Measurements from ENCODE around the gene FASN.
A peak's percentile ranks its signal among the peaks of the same experiment; 100 is the strongest.
"Not testable (repeated sequence)": the region's sequence is repeated elsewhere in the genome, so short reads cannot be mapped to it uniquely, and the experiment has no call there.

FASN gene

DNA sequence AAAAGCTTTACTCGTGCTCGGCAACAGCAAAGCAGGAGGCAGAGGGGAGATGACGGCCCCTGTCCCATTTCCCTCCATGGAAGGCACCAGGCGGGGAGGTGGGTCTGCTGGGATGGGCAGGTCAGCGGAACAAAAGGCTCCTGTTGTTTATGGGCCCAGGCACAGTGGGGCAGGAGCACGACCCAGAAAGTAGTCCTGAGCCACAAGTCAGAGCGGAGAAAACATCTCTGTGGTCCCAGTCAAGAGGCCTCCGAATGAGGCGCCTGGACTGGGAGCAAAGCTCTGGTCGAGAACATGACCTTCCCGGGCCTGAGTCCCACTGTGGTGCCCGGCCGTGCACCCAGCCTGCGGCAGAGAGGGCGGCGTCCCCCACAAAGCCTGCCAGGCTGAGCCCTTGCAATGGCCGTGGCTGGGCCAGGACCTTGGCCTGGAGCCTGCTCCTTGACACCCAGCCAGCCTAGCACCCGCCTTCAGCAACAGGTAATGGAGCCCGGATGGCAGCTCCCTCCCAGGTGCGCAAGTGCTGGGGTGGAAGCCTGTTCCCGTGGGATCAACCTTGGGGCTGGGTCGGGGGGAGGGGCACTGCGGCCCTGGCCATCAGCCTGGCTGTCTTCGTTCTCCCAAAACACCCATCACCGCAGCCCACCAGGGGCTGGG, 50.0 kb downstream of the FASN start:
- Histone ChIP-seq H3K4me2 (ENCODE audit: low read length) (no peak overlapping the region), H3K4me3 (ENCODE audit: low read length) (no peak overlapping the region), H3K36me3 (ENCODE audit: insufficient read depth, low read length) (peaks cover 36% of the 10 kb centered on the region), H3K9me3 (replicated peaks; ENCODE audit: low read length) (no peaks in the 10 kb centered on the region), H3K4me1 (ENCODE audit: control insufficient read depth, insufficient read depth, low read length) (peaks cover 12% of the 10 kb centered on the region), H3K27me3 (ENCODE audit: control insufficient read depth, insufficient read depth, low read length) (no peaks in the 10 kb centered on the region), H3K9ac (ENCODE audit: low read depth, low read length) (no peak overlapping the region)

DNA sequence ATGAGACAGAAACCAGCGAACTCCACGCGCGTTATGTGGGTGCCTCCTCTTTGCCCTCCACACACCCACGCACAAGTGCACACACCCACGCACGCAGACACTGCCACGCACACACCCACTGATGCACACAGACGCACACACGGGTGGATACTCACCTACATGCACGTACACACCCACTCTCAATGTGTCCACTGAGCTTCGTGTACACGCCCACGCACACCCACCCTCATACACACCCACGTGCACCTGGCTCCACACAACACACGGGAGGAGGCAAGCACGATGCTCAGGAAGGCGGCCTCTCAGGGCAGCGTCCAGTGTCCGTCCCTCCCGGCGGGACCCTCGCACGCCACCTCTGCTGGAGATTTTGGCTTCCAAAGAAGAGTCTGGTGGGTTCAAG, 50.7 kb downstream of the FASN start:
- no peaks in the 10 kb centered on the region for H3K27me3 ChIP-seq (ENCODE audit: control insufficient read depth, insufficient read depth, low read length)
- H3K4me1 ChIP-seq (ENCODE audit: control insufficient read depth, insufficient read depth, low read length), result peaks cover 6% of the 10 kb centered on the region
- no peak overlapping the region for H3K4me3 ChIP-seq (ENCODE audit: low read length)
- no peaks in the 10 kb centered on the region for H3K9me3 ChIP-seq (replicated peaks; ENCODE audit: low read length)
- H3K36me3 ChIP-seq (ENCODE audit: insufficient read depth, low read length), result peaks cover 36% of the 10 kb centered on the region
- H3K9ac ChIP-seq (ENCODE audit: low read depth, low read length), result no peak overlapping the region
- H3K4me2 ChIP-seq (ENCODE audit: low read length), result no peak overlapping the region

DNA sequence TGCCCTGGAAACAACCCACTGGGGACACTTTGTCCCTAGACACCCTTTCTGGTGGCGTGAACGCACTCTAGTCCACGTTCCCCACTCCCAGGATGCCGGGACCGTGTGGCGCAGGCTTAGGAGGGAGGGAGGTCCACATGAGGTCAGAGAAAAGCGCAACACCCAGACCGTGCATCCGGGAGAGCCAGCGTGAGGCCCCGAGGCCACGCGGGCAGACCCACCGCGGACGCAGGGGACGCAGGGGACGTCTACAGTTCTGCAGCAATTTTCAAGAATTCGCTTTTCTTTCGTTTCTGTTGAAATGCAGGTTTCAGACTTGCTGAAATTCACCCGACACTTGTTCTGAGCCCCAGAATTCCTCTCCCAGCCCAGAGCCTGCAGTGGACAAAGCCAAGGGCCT, 51.1 kb downstream of the FASN start:
- no peak overlapping the region for H3K9ac ChIP-seq (ENCODE audit: low read depth, low read length)
- H3K4me2 ChIP-seq (ENCODE audit: low read length), result no peak overlapping the region
- H3K9me3 ChIP-seq (replicated peaks; ENCODE audit: low read length), result no peaks in the 10 kb centered on the region
- H3K36me3 ChIP-seq (ENCODE audit: insufficient read depth, low read length), result peaks cover 36% of the 10 kb centered on the region
- peaks cover 6% of the 10 kb centered on the region for H3K4me1 ChIP-seq (ENCODE audit: control insufficient read depth, insufficient read depth, low read length)
- H3K4me3 ChIP-seq (ENCODE audit: low read length), result no peak overlapping the region
- no peaks in the 10 kb centered on the region for H3K27me3 ChIP-seq (ENCODE audit: control insufficient read depth, insufficient read depth, low read length)

DNA sequence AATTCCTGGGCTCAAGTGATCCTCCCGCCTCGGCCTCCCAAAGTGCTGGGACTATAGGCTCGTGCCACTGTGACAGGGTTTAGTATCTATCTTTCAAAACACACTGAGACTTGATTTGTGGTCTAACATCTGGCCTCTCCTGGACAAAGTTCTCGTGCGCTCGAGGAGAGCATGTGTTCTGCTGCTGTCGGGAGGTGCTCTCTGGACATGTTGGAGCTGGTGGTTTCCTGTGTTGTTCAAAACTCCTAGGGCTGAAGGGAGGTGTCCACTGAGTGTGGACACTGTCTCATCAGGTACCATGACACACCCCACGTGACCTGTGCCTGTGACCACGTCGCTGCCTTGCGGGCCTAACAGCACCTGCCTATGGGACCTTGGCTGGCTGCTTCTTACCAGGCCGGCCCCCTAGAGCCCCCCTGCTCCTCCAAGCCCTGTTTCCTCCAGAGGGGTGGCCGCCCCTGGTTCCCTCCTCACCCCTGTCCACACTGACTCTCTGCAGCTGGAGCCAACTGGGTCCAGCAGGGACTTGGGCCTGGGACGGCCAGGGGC, 52.0 kb downstream of the FASN start:
- no peak overlapping the region for H3K9ac ChIP-seq (ENCODE audit: low read depth, low read length)
- peaks cover 6% of the 10 kb centered on the region for H3K4me1 ChIP-seq (ENCODE audit: control insufficient read depth, insufficient read depth, low read length)
- H3K4me3 ChIP-seq (ENCODE audit: low read length), result no peak overlapping the region
- H3K9me3 ChIP-seq (replicated peaks; ENCODE audit: low read length), result no peaks in the 10 kb centered on the region
- peaks cover 36% of the 10 kb centered on the region for H3K36me3 ChIP-seq (ENCODE audit: insufficient read depth, low read length)
- no peaks in the 10 kb centered on the region for H3K27me3 ChIP-seq (ENCODE audit: control insufficient read depth, insufficient read depth, low read length)
- H3K4me2 ChIP-seq (ENCODE audit: low read length), result no peak overlapping the region

- H3K9me3 ChIP-seq (replicated peaks; ENCODE audit: low read length), result no peaks in the 10 kb centered on the region
- H3K4me3 ChIP-seq (ENCODE audit: low read length), result no peak overlapping the region
- H3K36me3 ChIP-seq (ENCODE audit: insufficient read depth, low read length), result peaks cover 18% of the 10 kb centered on the region
- no peak overlapping the region for H3K9ac ChIP-seq (ENCODE audit: low read depth, low read length)
- H3K4me1 ChIP-seq (ENCODE audit: control insufficient read depth, insufficient read depth, low read length), result no peaks in the 10 kb centered on the region
- H3K4me2 ChIP-seq (ENCODE audit: low read length), result no peak overlapping the region
- H3K27me3 ChIP-seq (ENCODE audit: control insufficient read depth, insufficient read depth, low read length), result no peaks in the 10 kb centered on the region
These were observed 54.5 kb downstream of the FASN start for GRCh38 chr17:82043507-82043906.

DNA sequence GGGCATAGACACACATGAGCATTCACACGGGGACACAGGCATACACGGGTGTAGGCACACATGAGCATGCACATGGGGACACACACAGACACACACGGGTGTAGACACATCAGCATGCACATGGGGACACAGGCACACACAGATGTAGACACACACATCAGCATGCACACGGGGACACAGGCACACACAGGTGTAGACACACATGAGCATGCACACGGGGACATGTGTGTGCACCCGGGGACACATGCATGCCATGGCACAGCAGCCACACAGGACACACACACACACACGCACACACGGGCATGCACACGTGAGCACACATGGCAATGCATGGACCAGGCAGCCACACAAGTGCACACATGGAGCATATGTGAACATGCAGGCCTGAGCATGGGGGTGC, 55.4 kb downstream of the FASN start:
- peaks cover 9% of the 10 kb centered on the region for H3K36me3 ChIP-seq (ENCODE audit: insufficient read depth, low read length)
- H3K4me1 ChIP-seq (ENCODE audit: control insufficient read depth, insufficient read depth, low read length), result peaks cover 5% of the 10 kb centered on the region
- H3K9ac ChIP-seq (ENCODE audit: low read depth, low read length), result no peak overlapping the region
- H3K27me3 ChIP-seq (ENCODE audit: control insufficient read depth, insufficient read depth, low read length), result no peaks in the 10 kb centered on the region
- H3K4me3 ChIP-seq (ENCODE audit: low read length), result no peak overlapping the region
- H3K4me2 ChIP-seq (ENCODE audit: low read length), result no peak overlapping the region
- H3K9me3 ChIP-seq (replicated peaks; ENCODE audit: low read length), result no peaks in the 10 kb centered on the region

GRCh38 chr17:82041144-82041814, 56.8 kb downstream of the FASN start:
- Histone ChIP-seq H3K9ac (ENCODE audit: low read depth, low read length) (no peak overlapping the region), H3K36me3 (ENCODE audit: insufficient read depth, low read length) (no peaks in the 10 kb centered on the region), H3K27me3 (ENCODE audit: control insufficient read depth, insufficient read depth, low read length) (no peaks in the 10 kb centered on the region), H3K4me3 (ENCODE audit: low read length) (no peak overlapping the region), H3K9me3 (replicated peaks; ENCODE audit: low read length) (no peaks in the 10 kb centered on the region), H3K4me2 (ENCODE audit: low read length) (no peak overlapping the region), H3K4me1 (ENCODE audit: control insufficient read depth, insufficient read depth, low read length) (peaks cover 12% of the 10 kb centered on the region)

- peaks cover 15% of the 10 kb centered on the region for H3K4me1 ChIP-seq (ENCODE audit: control insufficient read depth, insufficient read depth, low read length)
These were observed 58.2 kb downstream of the FASN start for GRCh38 chr17:82039695-82040299.

DNA sequence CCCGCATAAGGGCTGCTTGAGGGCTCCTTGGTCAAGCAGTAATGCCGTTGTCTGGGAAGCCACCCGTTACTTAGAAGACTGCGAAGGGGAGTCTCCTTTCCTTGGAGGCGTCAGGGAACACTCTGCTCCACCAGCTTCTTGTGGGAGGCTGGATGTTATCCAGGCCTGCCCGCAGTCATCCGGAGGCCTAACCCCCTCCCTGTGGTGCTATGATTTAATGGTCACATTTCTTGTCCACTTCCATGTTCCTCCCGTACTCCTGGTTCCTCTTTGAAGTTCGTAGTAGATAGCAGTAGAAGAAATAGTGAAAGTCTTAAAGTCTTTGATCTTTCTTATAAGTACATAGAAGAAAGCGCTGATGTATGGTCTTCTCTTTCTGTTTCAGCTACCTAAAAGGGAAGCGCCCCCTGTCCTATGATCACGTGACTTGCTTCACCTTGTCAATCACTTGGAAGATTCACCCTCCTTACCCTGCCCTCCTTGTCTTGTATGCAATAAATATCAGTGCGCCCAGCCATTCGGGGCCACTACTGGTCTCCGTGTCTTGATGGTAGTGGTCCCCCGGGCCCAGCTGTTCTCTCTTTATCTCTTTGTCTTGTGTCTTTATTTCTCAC, 59.1 kb downstream of the FASN start:
- not testable (repeated sequence) for H3K36me3 ChIP-seq (ENCODE audit: insufficient read depth, low read length); H3K27me3 ChIP-seq (ENCODE audit: control insufficient read depth, insufficient read depth, low read length); H3K4me2 ChIP-seq (ENCODE audit: low read length); H3K9ac ChIP-seq (ENCODE audit: low read depth, low read length); H3K9me3 ChIP-seq (replicated peaks; ENCODE audit: low read length); H3K4me3 ChIP-seq (ENCODE audit: low read length)
- peaks cover 15% of the 10 kb centered on the region for H3K4me1 ChIP-seq (ENCODE audit: control insufficient read depth, insufficient read depth, low read length)

More at GRCh38 chr17:82039695-82040299, 58.2 kb downstream of the FASN start:
- no peak overlapping the region for H3K4me2 ChIP-seq (ENCODE audit: low read length)
- no peaks in the 10 kb centered on the region for H3K36me3 ChIP-seq (ENCODE audit: insufficient read depth, low read length)
- no peak overlapping the region for H3K9ac ChIP-seq (ENCODE audit: low read depth, low read length)
- no peaks in the 10 kb centered on the region for H3K9me3 ChIP-seq (replicated peaks; ENCODE audit: low read length)
- no peaks in the 10 kb centered on the region for H3K27me3 ChIP-seq (ENCODE audit: control insufficient read depth, insufficient read depth, low read length)
- no peak overlapping the region for H3K4me3 ChIP-seq (ENCODE audit: low read length)

DNA sequence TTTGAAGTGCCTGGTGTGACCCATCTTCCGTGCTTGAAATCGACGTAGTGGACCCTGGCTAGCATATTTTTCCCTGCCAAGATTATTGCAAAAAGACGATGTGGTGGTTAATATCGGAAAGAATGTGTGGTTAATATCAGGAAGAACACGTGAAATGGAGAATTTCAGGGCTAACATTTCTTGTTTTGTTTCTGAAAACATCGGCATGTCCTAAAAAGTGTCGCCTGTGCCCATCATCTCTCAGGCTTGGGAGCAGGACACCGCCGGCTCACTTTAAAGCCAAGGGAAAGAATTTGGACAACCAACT, 60.2 kb downstream of the FASN start:
- Histone ChIP-seq H3K4me1 (ENCODE audit: control insufficient read depth, insufficient read depth, low read length) (peaks cover 15% of the 10 kb centered on the region), H3K27me3 (ENCODE audit: control insufficient read depth, insufficient read depth, low read length) (no peaks in the 10 kb centered on the region), H3K9ac (ENCODE audit: low read depth, low read length) (peak overlapping the region; percentile 20), H3K4me3 (ENCODE audit: low read length) (peak overlapping the region; percentile 87), H3K36me3 (ENCODE audit: insufficient read depth, low read length) (no peaks in the 10 kb centered on the region), H3K9me3 (replicated peaks; ENCODE audit: low read length) (no peaks in the 10 kb centered on the region), H3K4me2 (ENCODE audit: low read length) (peak overlapping the region; percentile 99)

DNA sequence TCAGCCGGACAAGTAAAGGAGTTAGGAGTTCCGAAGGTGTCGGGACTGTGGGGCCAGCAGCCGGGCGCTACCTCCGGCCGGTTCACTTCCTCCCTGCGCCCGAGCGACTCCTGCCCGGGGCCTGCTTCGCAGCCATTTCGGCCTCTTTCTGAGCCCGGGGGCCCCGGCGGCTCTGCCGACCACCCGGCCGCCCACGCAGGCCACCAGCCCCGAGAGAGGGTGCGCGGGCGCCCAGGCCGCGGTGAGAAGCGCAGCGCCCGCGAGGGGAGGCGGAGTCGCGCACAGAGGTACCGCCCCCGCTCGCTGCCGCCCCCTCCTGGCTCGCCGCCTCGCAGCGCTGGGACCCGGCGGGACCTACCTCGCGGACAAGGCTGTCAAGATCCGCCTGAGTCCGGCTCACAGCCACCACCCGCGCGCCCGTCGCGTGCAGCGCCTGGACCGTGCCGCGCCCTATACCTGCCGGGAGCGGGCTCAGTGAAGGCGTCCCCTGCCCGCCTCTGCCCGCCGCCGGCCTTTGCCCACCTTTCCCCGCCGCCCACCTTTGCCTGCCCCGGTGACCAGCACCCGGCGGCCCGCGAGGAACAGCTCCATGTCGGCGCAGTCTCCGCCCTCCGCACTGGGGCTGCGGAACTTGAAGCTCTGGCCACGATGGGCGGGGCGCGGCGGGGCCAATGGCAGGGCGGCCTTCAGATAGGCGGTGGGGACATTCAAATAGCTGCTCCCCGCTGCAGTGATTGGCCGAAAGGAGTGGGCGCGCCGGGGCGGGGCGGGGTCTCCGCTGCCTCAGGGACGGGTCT, 60.7 kb downstream of the FASN start, which contains the start of gene DCXR:
DCXR (minus strand) TSS at position 606 of the 797 bp plus-strand sequence; CDS start at position 591, 15 bp downstream.
- Histone ChIP-seq H3K4me3 (ENCODE audit: low read length) (peak within 1 kb of the TSS; percentile 87), H3K27me3 (ENCODE audit: control insufficient read depth, insufficient read depth, low read length) (no peaks in the 10 kb centered on the region), H3K9ac (ENCODE audit: low read depth, low read length) (peak within 1 kb of the TSS; percentile 87), H3K4me1 (ENCODE audit: control insufficient read depth, insufficient read depth, low read length) (peaks cover 16% of the 10 kb centered on the region), H3K4me2 (ENCODE audit: low read length) (peak within 1 kb of the TSS; percentile 99), H3K9me3 (replicated peaks; ENCODE audit: low read length) (no peaks in the 10 kb centered on the region), H3K36me3 (ENCODE audit: insufficient read depth, low read length) (no peaks in the 10 kb centered on the region)

Data from skeletal muscle satellite cell (primary cell).